ENCODE results near the gene ROR2. TPM values are rescaled to one million over a fixed set of nuclear protein-coding genes. Genes with fewer than 3 reads are reported as not detected.
"Not testable (repeated sequence)": the region's sequence is repeated elsewhere in the genome, so short reads cannot be mapped to it uniquely, and the experiment has no call there.

Gene ROR2
- total and polyA plus RNA-seq, 2 of the 13 experiments (the other 11 are each of a cell fraction or from before 2014, with no cell fraction given): not detected

DNA sequence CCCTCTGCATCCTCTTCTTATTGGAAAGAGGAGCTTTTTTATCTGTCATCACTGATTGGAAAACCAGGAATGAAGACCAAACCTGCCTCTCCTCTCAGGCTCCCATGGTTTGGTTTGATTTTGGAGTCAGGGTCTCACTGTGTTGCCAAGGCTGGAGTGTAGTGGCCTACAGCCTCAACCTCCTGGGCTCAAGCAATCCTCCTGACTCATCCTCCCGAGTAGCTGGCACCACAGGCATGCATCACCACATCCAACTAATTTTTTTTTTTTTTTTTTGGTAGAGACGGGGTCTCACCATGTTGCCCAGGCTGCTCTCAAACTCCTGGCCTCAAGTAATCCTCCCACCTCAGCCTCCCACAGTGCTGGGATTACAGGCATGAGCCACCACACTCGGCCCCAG is 40.8 kb downstream of the ROR2 start:
- 7% methylated on average over 3 of the region's 3 CpGs for WGBS (ENCODE audit: low lambda C conversion rate)
- FAIRE-seq; H3K4me3 ChIP-seq (replicated peaks in 1 of 3; ENCODE audit: insufficient read depth in 1 of 3, low read depth in 2 of 3, low read length in 3 of 3); intact Hi-C loops (cut with micrococcal nuclease; ENCODE audit: unreplicated experiment); H3K9me3 ChIP-seq (ENCODE audit: low read length); H2AFZ ChIP-seq (ENCODE audit: low read length); ATAC-seq; H3K27ac ChIP-seq (ENCODE audit: extremely low read length, insufficient read depth, low read length); H3K4me2 ChIP-seq (ENCODE audit: low read depth, low read length); H3K79me2 ChIP-seq (ENCODE audit: insufficient read depth, low read length); POLR2A ChIA-PET; BruUV-seq (replicated peaks); H4K20me1 ChIP-seq (ENCODE audit: insufficient read depth, low read length); H3K4me1 ChIP-seq (ENCODE audit: insufficient read depth, low read length); in situ Hi-C loops (cut with HindIII; ENCODE audit: extremely low pct_ligation_motif_present, low pct_unique_long_range_greater_than_20kb); H3K36me3 ChIP-seq (replicated peaks in 1 of 2; ENCODE audit: control insufficient read depth in 1 of 2, insufficient read depth in 2 of 2, low read length in 2 of 2); DNase-seq (ENCODE audit: low spot score); CTCF ChIA-PET (ENCODE audit: low intra/inter-chr PET ratio, low total read pairs); H3K9ac ChIP-seq (ENCODE audit: insufficient read depth, low read depth, low read length): not testable (repeated sequence)
- peaks cover 3 to 38% of the 10 kb centered on the region in 2 experiments; a peak in 3 of 5 replicates for H3K27me3 ChIP-seq (ENCODE audit: control insufficient read depth in 1 of 2, insufficient read depth in 2 of 2, low read length in 2 of 2)

- H3K9me3 ChIP-seq (ENCODE audit: low read length): no peaks in the 10 kb centered on the region
- no peak for DNase-seq (ENCODE audit: low spot score)
- CTCF ChIA-PET (ENCODE audit: low intra/inter-chr PET ratio, low total read pairs): no interaction called here
- no peaks in the 10 kb centered on the region for H4K20me1 ChIP-seq (ENCODE audit: insufficient read depth, low read length)
- peaks cover 3 to 34% of the 10 kb centered on the region in 2 experiments; a peak in 3 of 5 replicates for H3K27me3 ChIP-seq (ENCODE audit: control insufficient read depth in 1 of 2, insufficient read depth in 2 of 2, low read length in 2 of 2)
- H3K4me2 ChIP-seq (ENCODE audit: low read depth, low read length): no peak overlapping the region
- WGBS (ENCODE audit: low lambda C conversion rate): 44% methylated on average over 4 of the region's 4 CpGs
- BruUV-seq (replicated peaks): no TSS peak
- H3K79me2 ChIP-seq (ENCODE audit: insufficient read depth, low read length): no peaks in the 10 kb centered on the region
- in situ Hi-C loops (cut with HindIII; ENCODE audit: extremely low pct_ligation_motif_present, low pct_unique_long_range_greater_than_20kb) (no loop called here), intact Hi-C loops (cut with micrococcal nuclease; ENCODE audit: unreplicated experiment) (no loop called here)
- POLR2A ChIA-PET: no interaction called here
- H3K4me1 ChIP-seq (ENCODE audit: insufficient read depth, low read length): no peaks in the 10 kb centered on the region
- TF ChIP-seq SMARCC2 (IDR thresholded peaks at IDR 0.05): no peak
- TF ChIP-seq, protein P1, sequence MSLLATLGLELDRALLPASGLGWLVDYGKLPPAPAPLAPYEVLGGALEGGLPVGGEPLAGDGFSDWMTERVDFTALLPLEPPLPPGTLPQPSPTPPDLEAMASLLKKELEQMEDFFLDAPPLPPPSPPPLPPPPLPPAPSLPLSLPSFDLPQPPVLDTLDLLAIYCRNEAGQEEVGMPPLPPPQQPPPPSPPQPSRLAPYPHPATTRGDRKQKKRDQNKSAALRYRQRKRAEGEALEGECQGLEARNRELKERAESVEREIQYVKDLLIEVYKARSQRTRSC (CRISPR knock-in tag; IDR thresholded peaks at IDR 0.05; ENCODE audit: low read depth): no peak
- no peak for TF ChIP-seq IRX3 (CRISPR knock-in tag; IDR thresholded peaks at IDR 0.05; ENCODE audit: borderline replicate concordance, low read depth)
- TF ChIP-seq ZNF552 (CRISPR knock-in tag; IDR thresholded peaks at IDR 0.05; ENCODE audit: borderline replicate concordance): no peak
- TF ChIP-seq DBP (CRISPR knock-in tag; IDR thresholded peaks at IDR 0.05; ENCODE audit: not compliant biosample characterization): no peak
- no peak overlapping the region for H3K4me3 ChIP-seq (replicated peaks in 1 of 3; ENCODE audit: insufficient read depth in 1 of 3, low read depth in 2 of 3, low read length in 3 of 3)
- H3K27ac ChIP-seq (ENCODE audit: extremely low read length, insufficient read depth, low read length): no peak overlapping the region
- H3K36me3 ChIP-seq (replicated peaks in 1 of 2; ENCODE audit: control insufficient read depth in 1 of 2, insufficient read depth in 2 of 2, low read length in 2 of 2): no peaks in the 10 kb centered on the region
- FAIRE-seq: no peak
- no peak for ATAC-seq
- no peak overlapping the region for H2AFZ ChIP-seq (ENCODE audit: low read length)
- H3K9ac ChIP-seq (ENCODE audit: insufficient read depth, low read depth, low read length): no peak overlapping the region
These were observed 41.3 kb downstream of the ROR2 start for GRCh38 chr9:91908746-91909145.
